Endothelial cell of umbilical vein (primary cell): Measurements from ENCODE around the gene PEX7. TPM values are rescaled to one million over a fixed set of nuclear protein-coding genes. Genes with fewer than 3 reads are reported as not detected.

ENCODE experiments used
- BruUV-seq: library from RNA; stranded (reverse); fragments of 400-500 nt; replicated peaks from 2 replicates; lab custom pipeline; 2021; lab: Mats Ljungman, UMichigan
- CTCF ChIA-PET: fragments of 300-600, 350-600 bp; sonication (Branson Sonifier 250); formaldehyde crosslinking; loops from one replicate; lab custom pipeline; 2021; ENCODE audit warnings: antibody characterized with exemption, inconsistent platforms; lab: Charles Lee
- POLR2A ChIA-PET: fragments of 300-600, 350-600 bp; sonication (Branson Sonifier 250); formaldehyde crosslinking; loops from one replicate; lab custom pipeline; 2021; ENCODE audit warnings: antibody characterized with exemption, inconsistent platforms; lab: Charles Lee
- DNase-seq: peaks from one replicate; pipeline ENCODE4 v3.0.0-alpha.2; 2011; ENCODE audit warnings: low read depth, low spot score
- FAIRE-seq: peaks from 2 replicates; lab custom pipeline; 2011; peaks lifted over from hg19 to GRCh38; lab: Jason Lieb, UNC
- H2AFZ ChIP-seq: 2 replicates; pipeline ENCODE4 v1.6.0; 2012; ENCODE audit warnings: low read depth, low read length, control low read depth, inconsistent platforms
- H3K27ac ChIP-seq: 2 replicates; pipeline ENCODE4 v1.5.1; 2011; ENCODE audit warnings: low read depth, mild to moderate bottlenecking, control low read depth, low read length, moderate library complexity; ENCODE audit not compliant: insufficient read depth
- H3K27me3 ChIP-seq, 2 experiments: 2 replicates each; pipeline versions ENCODE4 v1.6.0 to v1.6.1; 2011; ENCODE audit warnings: low read length in 2 of 2, mixed read lengths in 1 of 2; ENCODE audit not compliant: control insufficient read depth in 2 of 2, insufficient read depth in 2 of 2
- H3K36me3 ChIP-seq, 2 experiments: 2 replicates in 1 of 2; 3 replicates in 1 of 2; pipeline ENCODE4 v1.5.1; 2011; ENCODE audit warnings: low read length in 2 of 2, mild to moderate bottlenecking in 1 of 2, moderate library complexity in 1 of 2; ENCODE audit not compliant: control insufficient read depth in 2 of 2, insufficient read depth in 2 of 2; ENCODE audit errors: extremely low read depth in 1 of 2
- H3K4me1 ChIP-seq: 3 replicates; pipeline ENCODE4 v1.5.1; 2011; ENCODE audit warnings: mild to moderate bottlenecking, low read length; ENCODE audit not compliant: control insufficient read depth, insufficient read depth; ENCODE audit errors: extremely low read depth
- H3K4me2 ChIP-seq: 2 replicates; pipeline ENCODE4 v1.6.1; 2011; ENCODE audit warnings: low read length, control low read depth, mixed read lengths; ENCODE audit not compliant: insufficient read depth
- H3K4me3 ChIP-seq, 3 experiments: fragments of 200-600 bp in 1 of 3; sonication (generic), shearing (Covaris generic) in 1 of 3; replicated peaks in 1 of 3; 2 replicates each; pipeline ENCODE4 v1.5.1; 2011 to 2016; ENCODE audit warnings: control low read depth in 3 of 3, low read length in 3 of 3, mild to moderate bottlenecking in 2 of 3, inconsistent platforms in 1 of 3, low read depth in 1 of 3, moderate library complexity in 1 of 3; ENCODE audit not compliant: insufficient read depth in 1 of 3
- H3K79me2 ChIP-seq: 2 replicates; pipeline ENCODE4 v1.6.0; 2012; ENCODE audit warnings: low read length, inconsistent platforms; ENCODE audit not compliant: control insufficient read depth, insufficient read depth
- H3K9ac ChIP-seq: replicated peaks from 2 replicates; pipeline ENCODE3; 2011; ENCODE audit warnings: low read length, control low read depth; ENCODE audit not compliant: insufficient read depth; ENCODE audit errors: extremely low read depth
- H3K9me1 ChIP-seq: replicated peaks from 3 replicates; pipeline ENCODE4 v1.6.0; 2011; ENCODE audit warnings: mild to moderate bottlenecking, low read length; ENCODE audit not compliant: control insufficient read depth, insufficient read depth; ENCODE audit errors: extremely low read depth
- H3K9me3 ChIP-seq: replicated peaks from 2 replicates; pipeline ENCODE4 v1.5.1; 2012; ENCODE audit warnings: low read length, inconsistent platforms; ENCODE audit not compliant: control insufficient read depth, insufficient read depth
- H4K20me1 ChIP-seq: replicated peaks from 2 replicates; pipeline ENCODE3; 2011; ENCODE audit warnings: mild to moderate bottlenecking, low read length; ENCODE audit not compliant: control insufficient read depth, insufficient read depth; ENCODE audit errors: extremely low read depth
- CTCF ChIP-seq, 2 donors: IDR thresholded peaks; 1 replicate in 1 of 2; 2 replicates in 1 of 2; pipeline ENCODE4 v1.5.1; 2011; ENCODE audit warnings: low read length in 2 of 2, mild to moderate bottlenecking in 2 of 2, moderate library complexity in 2 of 2, control low read depth in 1 of 2, inconsistent platforms in 1 of 2, low read depth in 1 of 2; ENCODE audit not compliant: insufficient read depth in 1 of 2; ENCODE audit errors: extremely low read depth in 1 of 2
- EZH2 ChIP-seq: IDR thresholded peaks from 2 replicates; pipeline ENCODE4 v1.6.1; 2012; ENCODE audit warnings: borderline replicate concordance, low read depth, mild to moderate bottlenecking, moderate library complexity, low read length, inconsistent platforms; ENCODE audit not compliant: severe bottlenecking
- FOS ChIP-seq: IDR thresholded peaks from 2 replicates; pipeline ENCODE4 v1.6.1; 2011; ENCODE audit warnings: mild to moderate bottlenecking, low read length, moderate library complexity, borderline replicate concordance; ENCODE audit not compliant: insufficient read depth
- GATA2 ChIP-seq: IDR thresholded peaks from 2 replicates; pipeline ENCODE4 v1.7.0; 2011; ENCODE audit warnings: low read depth, mild to moderate bottlenecking, moderate library complexity, mixed read lengths, low read length; ENCODE audit not compliant: insufficient read length, insufficient read depth
- JUN ChIP-seq: IDR thresholded peaks from 2 replicates; pipeline ENCODE4 v1.6.1; 2011; ENCODE audit warnings: borderline replicate concordance, low read depth; ENCODE audit not compliant: insufficient read length, insufficient read depth
- MAX ChIP-seq: IDR thresholded peaks from 2 replicates; pipeline ENCODE4 v1.6.1; 2011; ENCODE audit not compliant: insufficient read depth, insufficient read length
- MYC ChIP-seq: IDR thresholded peaks from one replicate; pipeline ENCODE4 v1.6.1; 2011; ENCODE audit warnings: mild to moderate bottlenecking, low read depth, low read length
- POLR2A ChIP-seq: IDR thresholded peaks from 2 replicates; pipeline ENCODE4 v1.6.1; 2012; ENCODE audit warnings: low read depth, mild to moderate bottlenecking, control low read depth, low read length
- POLR2AphosphoS5 ChIP-seq: IDR thresholded peaks from 2 replicates; pipeline ENCODE4 v1.6.1; 2012; ENCODE audit warnings: low read depth, mild to moderate bottlenecking, control low read depth, low read length, moderate library complexity; ENCODE audit not compliant: insufficient read depth
- dilution Hi-C: fragments of 300-500 bp; cut with MboI; formaldehyde crosslinking; loops from one replicate; pipeline ENCODE4 v1.15.0; 2019; ENCODE audit warnings: low sequenced_read_pairs; ENCODE audit not compliant: extremely low pct_ligation_motif_present
- intact Hi-C: fragments of 100-400 bp; cut with micrococcal nuclease; formaldehyde crosslinking; loops from one replicate; pipeline ENCODE4 v1.10.0; 2022
- polyA plus RNA-seq, 4 experiments: library from polyadenylated mRNA; depleted of rRNA in 3 of 4; stranded (reverse) in 3 of 4; unstranded in 1 of 4; fragments of >200 nt; gene quantifications; 2 replicates each; pipeline versions ENCODE4 v1.2.1 to v1.2.3, GENCODE V29; 2011 to 2012; ENCODE audit warnings: missing spikeins in 1 of 4
- total RNA-seq: library from RNA; stranded (reverse); gene quantifications from 2 replicates; pipeline ENCODE4 v1.2.3, GENCODE V29; 2021

PEX7 gene
- total and polyA plus RNA-seq, 2 donors (not counting 3 experiments of a cell fraction or from before 2014, with no cell fraction given), result 3.7 to 5.7 TPM

GRCh38 chr6:136790411-136791295 lies 31.7 kb upstream of the PEX7 start:
- no peaks in the 10 kb centered on the region for H3K9me3 ChIP-seq
- TSS peak; percentile 18 for BruUV-seq
- H4K20me1 ChIP-seq, result no peaks in the 10 kb centered on the region
- TF ChIP-seq CTCF (IDR thresholded peaks at IDR 0.05; ENCODE audit: extremely low read depth in 1 of 2, insufficient read depth in 1 of 2, low read depth in 1 of 2, low read length in 2 of 2) (no peak), JUN (no peak), EZH2 (no peak), FOS (no peak), MAX (no peak), POLR2A (no peak), MYC (no peak), GATA2 (no peak), POLR2AphosphoS5 (no peak)
- H3K4me2 ChIP-seq, result peak overlapping the region; percentile 47
- ChIA-PET CTCF (interaction anchor here (1.0 to 8.7 kb wide), 11 partner anchors 28 to 211 kb away, joined by 3 to 708 read pairs (median 5); partner anchors contain the start of gene PEX7), POLR2A (interaction anchor here (0.6 to 0.7 kb wide), 2 partner anchors 135 to 197 kb away, joined by 3 read pairs; no protein-coding TSS in a partner anchor)
- H3K9ac ChIP-seq, result peak overlapping the region; percentile 26
- H3K4me3 ChIP-seq, result peak overlapping the region; percentile 60 to 86 (median 70)
- no peak overlapping the region for H3K27ac ChIP-seq
- no peaks in the 10 kb centered on the region for H3K36me3 ChIP-seq
- intact Hi-C loops (loop anchor here (1.0 to 5.0 kb wide), 2 partner anchors 74 to 132 kb away; partner anchors contain the start of gene SLC35D3), dilution Hi-C loops (no loop called here)
- peaks cover 22% of the 10 kb centered on the region for H3K4me1 ChIP-seq
- no peak overlapping the region for H2AFZ ChIP-seq
- peaks cover 32% of the 10 kb centered on the region for H3K79me2 ChIP-seq
- peak; percentile 31 for DNase-seq
- no peak for FAIRE-seq
- no peaks in the 10 kb centered on the region for H3K27me3 ChIP-seq
- H3K9me1 ChIP-seq, result no peaks in the 10 kb centered on the region
